Natural killer cell (primary cell): ENCODE results near the gene ADGRL4. TPM values are rescaled to one million over a fixed set of nuclear protein-coding genes. Genes with fewer than 3 reads are reported as not detected.
"Not testable (repeated sequence)": the region's sequence is repeated elsewhere in the genome, so short reads cannot be mapped to it uniquely, and the experiment has no call there.

ENCODE experiments used
- ATAC-seq, 3 donors: fragments of 150-1000 bp in 2 of 3; fragments of 200-7000 bp in 1 of 3; cut with Tn5 transposase; 1 replicate in 1 of 3; 2 replicates in 2 of 3; pipeline ENCODE4 v1.10.0; 2021; ENCODE audit warnings: mild to moderate bottlenecking in 2 of 3, moderate library complexity in 2 of 3
- DNase-seq, 2 donors: peaks; one replicate each; pipeline versions ENCODE4 v3.0.0 to v3.0.0-alpha.2; 2013 to 2021; ENCODE audit warnings: mixed read lengths in 1 of 2
- H3K27ac ChIP-seq: one replicate; pipeline ENCODE4 v1.5.1; 2013; ENCODE audit warnings: mild to moderate bottlenecking, low read length
- H3K27me3 ChIP-seq: one replicate; pipeline ENCODE4 v1.6.1; 2013; ENCODE audit warnings: low read length; ENCODE audit not compliant: control insufficient read depth, insufficient read depth
- H3K36me3 ChIP-seq: one replicate; pipeline ENCODE4 v1.6.1; 2013; ENCODE audit warnings: low read length; ENCODE audit not compliant: control insufficient read depth, insufficient read depth
- H3K4me1 ChIP-seq: one replicate; pipeline ENCODE4 v1.6.1; 2013; ENCODE audit warnings: low read length; ENCODE audit not compliant: control insufficient read depth, insufficient read depth
- H3K4me3 ChIP-seq: one replicate; pipeline ENCODE4 v1.5.1; 2013; ENCODE audit warnings: low read length
- H3K9me3 ChIP-seq: one replicate; pipeline ENCODE4 v1.6.1; 2013; ENCODE audit warnings: low read length; ENCODE audit not compliant: control insufficient read depth, insufficient read depth
- H3K27ac Mint-ChIP-seq, 2 donors: one replicate each; pipeline ENCODE4 v1.8.0; 2022; ENCODE audit warnings: mild to moderate bottlenecking in 2 of 2, mixed read lengths in 2 of 2, moderate library complexity in 1 of 2
- H3K27me3 Mint-ChIP-seq, 2 donors: one replicate each; pipeline ENCODE4 v1.8.0; 2022; ENCODE audit warnings: low read depth in 2 of 2, mixed read lengths in 2 of 2
- H3K36me3 Mint-ChIP-seq: one replicate; pipeline ENCODE4 v1.8.0; 2022; ENCODE audit warnings: mixed read lengths
- H3K4me1 Mint-ChIP-seq, 2 donors: one replicate each; pipeline ENCODE4 v1.8.0; 2022; ENCODE audit warnings: mixed read lengths in 2 of 2
- H3K4me3 Mint-ChIP-seq: one replicate; pipeline ENCODE4 v1.8.0; 2022; ENCODE audit warnings: mild to moderate bottlenecking, moderate library complexity, mixed read lengths
- H3K9me3 Mint-ChIP-seq, 2 donors: one replicate each; pipeline ENCODE4 v1.8.0; 2022; ENCODE audit warnings: mixed read lengths in 2 of 2
- CTCF ChIP-seq: fragments of 200-600 bp; IDR thresholded peaks from one replicate; pipeline ENCODE4 v1.8.0; 2022; ENCODE audit warnings: antibody characterized with exemption
- WGBS: methylation state at CpG from one replicate; pipeline ENCODE4 v1.1.7; 2013; ENCODE audit warnings: missing lambda C conversion rate; ENCODE audit not compliant: insufficient coverage; 5-methylcytosine and 5-hydroxymethylcytosine counted together
- intact Hi-C: fragments of 100-400 bp; cut with micrococcal nuclease; formaldehyde crosslinking; loops from one replicate; pipeline ENCODE4 v1.14.2; 2022
- total RNA-seq, 4 donors: library from RNA; stranded (reverse); fragments of 120-200 nt in 1 of 4; gene quantifications; one replicate each; pipeline versions ENCODE4 v1.2.3 to v1.2.4, GENCODE V29; 2013 to 2022

The ADGRL4 gene
- total RNA-seq, 3 donors from 2014 or later (not counting 1 experiment from before 2014, with no cell fraction given): not detected

GRCh38 chr1:78987042-78987441 is 19.5 kb downstream of the ADGRL4 start:
- Mint-ChIP-seq H3K27me3 (no peaks in the 10 kb centered on the region), H3K4me1 (no peaks in the 10 kb centered on the region), H3K36me3 (peaks cover 7% of the 10 kb centered on the region), H3K4me3 (no peak overlapping the region), H3K9me3 (peaks cover 11 to 20% of the 10 kb centered on the region in 2 donors), H3K27ac (no peak overlapping the region)
- no peak for TF ChIP-seq CTCF
- Histone ChIP-seq H3K4me3 (no peak overlapping the region), H3K36me3 (no peaks in the 10 kb centered on the region), H3K27ac (no peak overlapping the region), H3K9me3 (no peaks in the 10 kb centered on the region), H3K4me1 (no peaks in the 10 kb centered on the region), H3K27me3 (no peaks in the 10 kb centered on the region)
- WGBS: no CpG with 5 or more reads among the region's 2 CpGs
- intact Hi-C loops: no loop called here
- ATAC-seq (no peak), DNase-seq (no peak)

- H3K4me3 Mint-ChIP-seq: no peak overlapping the region
- Histone ChIP-seq H3K9me3 (no peaks in the 10 kb centered on the region), H3K27me3 (no peaks in the 10 kb centered on the region), H3K4me1 (no peaks in the 10 kb centered on the region), H3K4me3 (no peak overlapping the region), H3K36me3 (no peaks in the 10 kb centered on the region), H3K27ac (no peak overlapping the region)
- DNase-seq (no peak), ATAC-seq (no peak)
- H3K4me1 Mint-ChIP-seq: no peaks in the 10 kb centered on the region
- H3K27ac Mint-ChIP-seq: no peak overlapping the region
- 91% methylated on average over 3 of the region's 3 CpGs for WGBS
- intact Hi-C loops: no loop called here
- peaks cover 7% of the 10 kb centered on the region for H3K36me3 Mint-ChIP-seq
- TF ChIP-seq CTCF: no peak
- no peaks in the 10 kb centered on the region for H3K27me3 Mint-ChIP-seq
- peaks cover 11 to 29% of the 10 kb centered on the region in 2 donors for H3K9me3 Mint-ChIP-seq
Observed at GRCh38 chr1:78980511-78980910, 26.0 kb downstream of the ADGRL4 start.

- H3K4me3 Mint-ChIP-seq: no peak overlapping the region
- H3K4me1 Mint-ChIP-seq: no peaks in the 10 kb centered on the region
- no peaks in the 10 kb centered on the region for H3K27me3 Mint-ChIP-seq
- no peaks in the 10 kb centered on the region for H3K4me1 ChIP-seq
- H3K36me3 ChIP-seq: no peaks in the 10 kb centered on the region
- H3K9me3 Mint-ChIP-seq: peaks cover 3 to 7% of the 10 kb centered on the region in 2 donors
- ATAC-seq: no peak
- no peak for DNase-seq
- H3K27me3 ChIP-seq: no peaks in the 10 kb centered on the region
- H3K36me3 Mint-ChIP-seq: no peaks in the 10 kb centered on the region
- TF ChIP-seq CTCF: no peak
- 83% methylated on average over 2 of the region's 2 CpGs for WGBS
- H3K27ac Mint-ChIP-seq: no peak overlapping the region
- H3K27ac ChIP-seq: no peak overlapping the region
- no peak overlapping the region for H3K4me3 ChIP-seq
- intact Hi-C loops: no loop called here
- H3K9me3 ChIP-seq: peaks cover 3% of the 10 kb centered on the region
Observed at GRCh38 chr1:78972723-78973122, 33.8 kb downstream of the ADGRL4 start.

GRCh38 chr1:78967091-78967490 is 39.4 kb downstream of the ADGRL4 start:
- H3K4me1 Mint-ChIP-seq, ATAC-seq, intact Hi-C loops: not testable (repeated sequence)

More at GRCh38 chr1:78967091-78967490, 39.4 kb downstream of the ADGRL4 start:
- H3K4me3 ChIP-seq, DNase-seq, H3K4me1 ChIP-seq, H3K27me3 Mint-ChIP-seq, H3K36me3 Mint-ChIP-seq, H3K27me3 ChIP-seq, H3K4me3 Mint-ChIP-seq, H3K27ac ChIP-seq, H3K27ac Mint-ChIP-seq, H3K36me3 ChIP-seq: not testable (repeated sequence)
- peaks cover 11% of the 10 kb centered on the region for H3K9me3 ChIP-seq
- H3K9me3 Mint-ChIP-seq: peaks cover 2 to 11% of the 10 kb centered on the region in 2 donors
